Measurements from ENCODE around the gene CXCL5. TPM values are rescaled to one million over a fixed set of nuclear protein-coding genes. Genes with fewer than 3 reads are reported as not detected.

Gene CXCL5
- total RNA-seq: 0.26 and 0.32 TPM in 2 replicates

GRCh38 chr4:73998040-73999011 lies at the start of gene CXCL5:
CXCL5 (minus strand) TSS chr4:73998677; CDS start chr4:73998581, 96 bp downstream.

GRCh38 chr4:74038425-74039314 lies 40.2 kb upstream of the CXCL5 start, which contains the start of gene CXCL3:
CXCL3 (minus strand) TSS chr4:74038689; CDS start chr4:74038611, 78 bp downstream.

GRCh38 chr4:73988061-73988460 lies 10.4 kb downstream of the CXCL5 start, which contains the start of gene PPBP:
PPBP (minus strand) TSS chr4:73988190; CDS start chr4:73988103, 87 bp downstream.

Small RNAs within 50 kb of the gene (small RNA-seq; reads per million reads assigned to genes)
- gene RN7SL218P: not detected

Other genes starting within 250 kb of the CXCL5 start
- 11.2 and 37.6 TPM in 2 replicates for gene CXCL6, start 162.0 kb downstream of the CXCL5 start, total RNA-seq
- 0.54 TPM in 1 of 2 replicates, not detected in the other for gene PF4V1, start 145.4 kb downstream of the CXCL5 start, total RNA-seq
- gene CXCL1, start 129.3 kb downstream of the CXCL5 start, total RNA-seq: 9.4 and 28.2 TPM in 2 replicates
- not detected in 2 replicates for gene PF4, start 16.6 kb downstream of the CXCL5 start, total RNA-seq
- not detected in 2 replicates for gene PPBP, start 10.5 kb downstream of the CXCL5 start, total RNA-seq
- 0.39 and 0.43 TPM in 2 replicates for gene CXCL3, start 40.0 kb upstream of the CXCL5 start, total RNA-seq
- 0.39 and 2.4 TPM in 2 replicates for gene CXCL2, start 100.5 kb upstream of the CXCL5 start, total RNA-seq
- 14.9 and 16.9 TPM in 2 replicates for gene MTHFD2L, start 159.4 kb upstream of the CXCL5 start, total RNA-seq